Neural progenitor cell (in vitro differentiated cells): ENCODE results near the gene KRT3. TPM values are rescaled to one million over a fixed set of nuclear protein-coding genes. Genes with fewer than 3 reads are reported as not detected.

Source experiments
- DNase-seq: peaks from one replicate; pipeline ENCODE4 v3.0.0-alpha.2; 2016; ENCODE audit warnings: low spot score
- H2AFZ ChIP-seq: fragments of 200-600 bp; sonication (generic); replicated peaks from 2 replicates; pipeline ENCODE4 v1.6.1; 2016; ENCODE audit warnings: antibody characterized with exemption
- H3F3A ChIP-seq: fragments of 200-600 bp; sonication (generic); 2 replicates; pipeline ENCODE4 v1.6.1; 2016; ENCODE audit warnings: antibody characterized with exemption, low read depth
- H3K27ac ChIP-seq: fragments of 200-600 bp; sonication (generic); 2 replicates; pipeline ENCODE4 v1.5.1; 2016; ENCODE audit warnings: mild to moderate bottlenecking
- H3K27me3 ChIP-seq: fragments of 200-600 bp; sonication (generic); 2 replicates; pipeline ENCODE4 v1.6.1; 2016; ENCODE audit warnings: mild to moderate bottlenecking, moderate library complexity
- H3K36me3 ChIP-seq: fragments of 200-600 bp; sonication (generic); 2 replicates; pipeline ENCODE4 v1.5.1; 2016
- H3K4me1 ChIP-seq: fragments of 200-600 bp; sonication (generic); 2 replicates; pipeline ENCODE4 v1.6.1; 2016; ENCODE audit warnings: mixed run types
- H3K4me2 ChIP-seq: fragments of 200-600 bp; sonication (generic); 2 replicates; pipeline ENCODE4 v1.6.1; 2016
- H3K4me3 ChIP-seq: fragments of 200-600 bp; sonication (generic); 2 replicates; pipeline ENCODE4 v1.5.1; 2016
- H3K79me2 ChIP-seq: fragments of 200-600 bp; sonication (generic); 2 replicates; pipeline ENCODE4 v1.6.1; 2016; ENCODE audit warnings: low read depth
- H3K9ac ChIP-seq: fragments of 200-600 bp; sonication (generic); 2 replicates; pipeline ENCODE4 v1.6.1; 2016
- H3K9me3 ChIP-seq: fragments of 200-600 bp; sonication (generic); 2 replicates; pipeline ENCODE4 v1.5.1; 2016; ENCODE audit warnings: low read depth
- H4K20me1 ChIP-seq: fragments of 200-600 bp; sonication (generic); 2 replicates; pipeline ENCODE4 v1.6.1; 2016; ENCODE audit warnings: low read depth
- H3K27ac Mint-ChIP-seq: 3 replicates; pipeline ENCODE4 v1.8.0; 2021; ENCODE audit warnings: mixed read lengths
- H3K27me3 Mint-ChIP-seq: 2 replicates; pipeline ENCODE4 v1.8.0; 2022; ENCODE audit warnings: low read depth, mild to moderate bottlenecking, inconsistent platforms, moderate library complexity, mixed read lengths; ENCODE audit not compliant: insufficient read depth
- H3K36me3 Mint-ChIP-seq: 3 replicates; pipeline ENCODE4 v1.8.0; 2021; ENCODE audit warnings: mixed read lengths
- H3K4me1 Mint-ChIP-seq: 3 replicates; pipeline ENCODE4 v1.8.0; 2021; ENCODE audit warnings: mixed read lengths
- H3K4me3 Mint-ChIP-seq: 3 replicates; pipeline ENCODE4 v1.8.0; 2021; ENCODE audit warnings: mild to moderate bottlenecking, moderate library complexity, mixed read lengths
- H3K9me3 Mint-ChIP-seq: 3 replicates; pipeline ENCODE4 v1.8.0; 2020; ENCODE audit warnings: mixed read lengths
- EZH2 ChIP-seq: fragments of 200-600 bp; sonication (generic); IDR thresholded peaks from 2 replicates; pipeline ENCODE4 v1.6.1; 2017; ENCODE audit warnings: antibody characterized with exemption, mild to moderate bottlenecking, moderate library complexity
- EZH2phosphoT487 ChIP-seq: fragments of 200-600 bp; sonication (generic); IDR thresholded peaks from 2 replicates; pipeline ENCODE4 v1.6.1; 2017; ENCODE audit warnings: antibody characterized with exemption
- total RNA-seq: library from RNA; depleted of rRNA; stranded (reverse); fragments of >200 nt; gene quantifications from 2 replicates; pipeline ENCODE4 v1.2.3, GENCODE V29; 2015; ENCODE audit warnings: low replicate concordance
- TF ChIP-seq, protein P1 (sequence below): fragments of 200-600 bp; sonication (generic); IDR thresholded peaks from 2 replicates; pipeline ENCODE4 v1.5.1; 2017; ENCODE audit warnings: antibody characterized with exemption, mild to moderate bottlenecking

Gene KRT3
- total RNA-seq, 1 donor from 2014 or later, result not detected

DNA sequence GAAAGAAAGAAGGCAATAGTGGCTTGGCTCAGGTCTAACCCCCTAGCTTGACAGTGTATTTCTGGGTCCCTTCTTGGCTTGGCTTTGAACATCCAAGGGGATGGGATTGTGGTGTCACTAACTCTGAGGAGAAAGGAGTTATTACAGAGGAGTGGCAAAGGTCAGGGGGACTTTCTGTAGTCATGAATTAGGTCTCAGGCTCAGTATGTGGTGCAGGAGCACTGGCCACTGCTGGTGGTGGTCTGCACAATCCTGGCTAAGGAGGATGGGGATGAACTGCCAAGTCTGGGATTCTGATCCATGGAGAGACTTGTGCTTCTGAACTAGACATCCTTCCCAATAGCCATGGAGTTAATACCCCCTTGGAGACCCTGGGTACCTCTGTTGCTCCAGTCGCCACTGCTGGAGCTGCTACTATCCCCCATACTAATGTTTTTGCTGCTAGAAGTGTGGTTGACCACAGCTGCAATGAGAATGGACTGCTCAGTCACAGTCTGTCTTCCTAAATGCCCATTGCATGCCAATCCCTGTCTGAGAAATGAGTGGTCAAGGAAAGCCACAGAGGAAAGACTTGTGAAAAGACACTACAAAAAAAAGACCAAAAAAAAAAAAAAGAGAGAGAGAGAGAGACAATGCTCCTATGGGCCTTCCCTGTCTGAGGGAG, 51.3 kb downstream of the KRT3 start:
- no peak for DNase-seq
- Histone ChIP-seq H3K79me2 (no peaks in the 10 kb centered on the region), H3K36me3 (no peaks in the 10 kb centered on the region), H3K4me2 (no peak overlapping the region), H3K4me1 (no peaks in the 10 kb centered on the region), H2AFZ (no peak overlapping the region), H3F3A (no peaks in the 10 kb centered on the region), H4K20me1 (peaks cover 8% of the 10 kb centered on the region), H3K4me3 (no peak overlapping the region), H3K9me3 (no peaks in the 10 kb centered on the region), H3K9ac (no peak overlapping the region), H3K27ac (no peak overlapping the region), H3K27me3 (peaks cover 62% of the 10 kb centered on the region)
- H3K4me3 Mint-ChIP-seq, result no peak overlapping the region
- TF ChIP-seq, protein P1, sequence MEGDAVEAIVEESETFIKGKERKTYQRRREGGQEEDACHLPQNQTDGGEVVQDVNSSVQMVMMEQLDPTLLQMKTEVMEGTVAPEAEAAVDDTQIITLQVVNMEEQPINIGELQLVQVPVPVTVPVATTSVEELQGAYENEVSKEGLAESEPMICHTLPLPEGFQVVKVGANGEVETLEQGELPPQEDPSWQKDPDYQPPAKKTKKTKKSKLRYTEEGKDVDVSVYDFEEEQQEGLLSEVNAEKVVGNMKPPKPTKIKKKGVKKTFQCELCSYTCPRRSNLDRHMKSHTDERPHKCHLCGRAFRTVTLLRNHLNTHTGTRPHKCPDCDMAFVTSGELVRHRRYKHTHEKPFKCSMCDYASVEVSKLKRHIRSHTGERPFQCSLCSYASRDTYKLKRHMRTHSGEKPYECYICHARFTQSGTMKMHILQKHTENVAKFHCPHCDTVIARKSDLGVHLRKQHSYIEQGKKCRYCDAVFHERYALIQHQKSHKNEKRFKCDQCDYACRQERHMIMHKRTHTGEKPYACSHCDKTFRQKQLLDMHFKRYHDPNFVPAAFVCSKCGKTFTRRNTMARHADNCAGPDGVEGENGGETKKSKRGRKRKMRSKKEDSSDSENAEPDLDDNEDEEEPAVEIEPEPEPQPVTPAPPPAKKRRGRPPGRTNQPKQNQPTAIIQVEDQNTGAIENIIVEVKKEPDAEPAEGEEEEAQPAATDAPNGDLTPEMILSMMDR, result no peak
- TF ChIP-seq EZH2phosphoT487 (no peak), EZH2 (no peak)
- no peaks in the 10 kb centered on the region for H3K36me3 Mint-ChIP-seq
- no peaks in the 10 kb centered on the region for H3K4me1 Mint-ChIP-seq
- peaks cover 10% of the 10 kb centered on the region for H3K27me3 Mint-ChIP-seq
- no peaks in the 10 kb centered on the region for H3K9me3 Mint-ChIP-seq
- no peak overlapping the region for H3K27ac Mint-ChIP-seq

DNA sequence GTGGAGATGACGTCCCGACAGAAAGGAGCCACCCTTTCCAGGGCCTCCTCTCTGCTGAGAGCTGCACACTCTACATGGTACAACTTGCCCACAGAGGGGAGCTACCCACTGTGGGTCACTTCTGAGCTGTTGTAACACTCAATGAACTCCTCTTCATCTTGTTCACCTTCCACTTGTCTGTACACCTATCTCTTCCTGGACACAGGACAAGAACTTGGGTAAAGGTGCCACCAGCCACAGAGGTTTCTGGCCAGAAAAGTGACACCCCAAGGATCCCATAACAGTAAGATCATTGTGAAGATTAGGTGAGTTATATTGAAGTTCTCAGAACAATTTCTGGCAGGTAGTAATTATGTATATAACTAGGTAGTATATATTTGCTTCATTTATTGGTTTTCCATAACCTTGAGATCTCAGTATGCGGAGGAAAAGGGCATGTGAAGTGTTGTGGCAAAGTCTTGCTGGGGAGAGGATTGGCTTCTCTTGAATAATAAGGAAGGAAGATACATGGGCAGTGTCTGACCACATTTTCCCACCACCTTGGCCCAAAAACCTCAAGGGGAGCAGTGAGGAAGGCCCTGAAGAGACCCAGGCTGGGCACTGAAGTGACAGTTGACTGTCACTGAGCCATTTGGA, 53.0 kb downstream of the KRT3 start:
- Histone ChIP-seq H3K79me2 (no peaks in the 10 kb centered on the region), H3K4me2 (no peak overlapping the region), H3K27ac (no peak overlapping the region), H3K9ac (no peak overlapping the region), H3K4me1 (no peaks in the 10 kb centered on the region), H3K4me3 (no peak overlapping the region), H3K27me3 (peaks cover 55% of the 10 kb centered on the region), H4K20me1 (peaks cover 8% of the 10 kb centered on the region), H2AFZ (no peak overlapping the region), H3K36me3 (no peaks in the 10 kb centered on the region), H3K9me3 (no peaks in the 10 kb centered on the region), H3F3A (no peaks in the 10 kb centered on the region)
- no peaks in the 10 kb centered on the region for H3K9me3 Mint-ChIP-seq
- TF ChIP-seq EZH2phosphoT487 (no peak), EZH2 (no peak)
- TF ChIP-seq, protein P1, result no peak
- no peak overlapping the region for H3K4me3 Mint-ChIP-seq
- H3K36me3 Mint-ChIP-seq, result no peaks in the 10 kb centered on the region
- no peak for DNase-seq
- H3K27ac Mint-ChIP-seq, result no peak overlapping the region
- H3K27me3 Mint-ChIP-seq, result peaks cover 10% of the 10 kb centered on the region
- no peaks in the 10 kb centered on the region for H3K4me1 Mint-ChIP-seq

DNA sequence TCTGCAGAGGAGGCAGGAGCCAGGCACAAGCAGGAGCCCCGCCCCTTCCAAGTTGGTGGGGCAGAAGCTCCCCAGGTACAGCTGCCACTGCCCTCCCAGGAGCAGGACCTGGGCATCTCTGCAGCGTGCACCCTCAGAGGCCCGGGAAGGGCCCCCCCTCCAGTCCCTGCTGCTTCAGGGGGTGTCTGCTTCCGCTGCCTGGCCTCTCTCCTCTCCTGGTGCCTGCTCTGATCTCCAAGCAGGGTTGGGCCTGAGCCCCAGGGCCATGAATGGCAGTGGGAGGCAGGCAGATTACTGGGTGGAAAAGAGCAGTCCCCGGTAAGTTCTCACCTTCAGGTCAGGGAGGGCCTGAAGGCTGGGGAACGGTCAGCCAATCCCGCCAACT, 53.7 kb downstream of the KRT3 start:
- H3K4me2 ChIP-seq, result no peak overlapping the region
- H3K9me3 Mint-ChIP-seq, result no peaks in the 10 kb centered on the region
- no peak overlapping the region for H3K27ac Mint-ChIP-seq
- TF ChIP-seq, protein P1, result no peak
- TF ChIP-seq EZH2 (no peak), EZH2phosphoT487 (no peak)
- H2AFZ ChIP-seq, result no peak overlapping the region
- no peaks in the 10 kb centered on the region for H3K79me2 ChIP-seq
- no peaks in the 10 kb centered on the region for H3K9me3 ChIP-seq
- no peaks in the 10 kb centered on the region for H3F3A ChIP-seq
- no peak for DNase-seq
- H3K9ac ChIP-seq, result no peak overlapping the region
- no peaks in the 10 kb centered on the region for H3K36me3 ChIP-seq
- H3K4me3 Mint-ChIP-seq, result no peak overlapping the region
- H3K4me1 Mint-ChIP-seq, result no peaks in the 10 kb centered on the region
- H3K27me3 ChIP-seq, result peaks cover 50% of the 10 kb centered on the region
- H3K4me3 ChIP-seq, result no peak overlapping the region
- no peaks in the 10 kb centered on the region for H3K36me3 Mint-ChIP-seq
- H3K4me1 ChIP-seq, result no peaks in the 10 kb centered on the region
- no peak overlapping the region for H3K27ac ChIP-seq
- H4K20me1 ChIP-seq, result peaks cover 8% of the 10 kb centered on the region
- peaks cover 9% of the 10 kb centered on the region for H3K27me3 Mint-ChIP-seq
